Measurements from ENCODE around the gene CAST. TPM values are rescaled to one million over a fixed set of nuclear protein-coding genes. Genes with fewer than 3 reads are reported as not detected.

The CAST gene
- total and polyA plus RNA-seq, 2 donors from 2014 or later = 83.2 to 282 TPM

GRCh38 chr5:96648023-96648422 lies 14.2 kb upstream of the CAST start:
- Histone ChIP-seq H3K27ac (ENCODE audit: low read depth in 2 of 2, low read length in 2 of 2) (no peak overlapping the region), H3K36me3 (ENCODE audit: control insufficient read depth in 2 of 3, insufficient read depth in 3 of 3, low read length in 3 of 3) (no peaks in the 10 kb centered on the region), H3K4me3 (ENCODE audit: low read length in 3 of 3) (no peak overlapping the region), H3K27me3 (ENCODE audit: control insufficient read depth, insufficient read depth, low read length) (no peaks in the 10 kb centered on the region), H3K9ac (ENCODE audit: low read length in 3 of 3) (no peak overlapping the region), H3K4me1 (ENCODE audit: control insufficient read depth in 2 of 3, insufficient read depth in 2 of 3, low read depth in 1 of 3, low read length in 3 of 3) (peaks cover 0 to 3% (median 2%) of the 10 kb centered on the region in 3 donors), H3K9me3 (ENCODE audit: control insufficient read depth in 2 of 3, insufficient read depth in 1 of 3, low read length in 3 of 3) (no peaks in the 10 kb centered on the region)
- intact Hi-C loops (cut with DNase I) = no loop called here
- no peak for DNase-seq
- no peak for FAIRE-seq
- no peak for TF ChIP-seq CTCF (IDR thresholded peaks at IDR 0.05; ENCODE audit: borderline replicate concordance, extremely low read depth, insufficient read depth)

GRCh38 chr5:96648593-96648992 lies 13.6 kb upstream of the CAST start:
- DNase-seq (peak in 1 of 5 donors; percentile 41), FAIRE-seq (no peak)
- Histone ChIP-seq H3K27me3 (ENCODE audit: control insufficient read depth, insufficient read depth, low read length) (no peaks in the 10 kb centered on the region), H3K36me3 (ENCODE audit: control insufficient read depth in 2 of 3, insufficient read depth in 3 of 3, low read length in 3 of 3) (no peaks in the 10 kb centered on the region), H3K4me3 (ENCODE audit: low read length in 3 of 3) (no peak overlapping the region), H3K4me1 (ENCODE audit: control insufficient read depth in 2 of 3, insufficient read depth in 2 of 3, low read depth in 1 of 3, low read length in 3 of 3) (peaks cover 0 to 3% (median 2%) of the 10 kb centered on the region in 3 donors), H3K9me3 (ENCODE audit: control insufficient read depth in 2 of 3, insufficient read depth in 1 of 3, low read length in 3 of 3) (no peaks in the 10 kb centered on the region), H3K27ac (ENCODE audit: low read depth in 2 of 2, low read length in 2 of 2) (no peak overlapping the region), H3K9ac (ENCODE audit: low read length in 3 of 3) (no peak overlapping the region)
- TF ChIP-seq CTCF (IDR thresholded peaks at IDR 0.05; ENCODE audit: borderline replicate concordance, extremely low read depth, insufficient read depth) = no peak
- intact Hi-C loops (cut with DNase I) = no loop called here

- TF ChIP-seq CTCF (IDR thresholded peaks at IDR 0.05; ENCODE audit: borderline replicate concordance, extremely low read depth, insufficient read depth) = no peak
- no peak overlapping the region for H3K9ac ChIP-seq (ENCODE audit: low read length in 3 of 3)
- no peaks in the 10 kb centered on the region for H3K36me3 ChIP-seq (ENCODE audit: control insufficient read depth in 2 of 3, insufficient read depth in 3 of 3, low read length in 3 of 3)
- no peak overlapping the region for H3K4me3 ChIP-seq (ENCODE audit: low read length in 3 of 3)
- H3K27ac ChIP-seq (ENCODE audit: low read depth in 2 of 2, low read length in 2 of 2) = no peak overlapping the region
- intact Hi-C loops (cut with DNase I) = no loop called here
- no peaks in the 10 kb centered on the region for H3K9me3 ChIP-seq (ENCODE audit: control insufficient read depth in 2 of 3, insufficient read depth in 1 of 3, low read length in 3 of 3)
- FAIRE-seq (no peak), DNase-seq (peak in 1 of 5 donors; percentile 27)
- H3K27me3 ChIP-seq (ENCODE audit: control insufficient read depth, insufficient read depth, low read length) = no peaks in the 10 kb centered on the region
- peaks cover 0 to 3% (median 2%) of the 10 kb centered on the region in 3 donors for H3K4me1 ChIP-seq (ENCODE audit: control insufficient read depth in 2 of 3, insufficient read depth in 2 of 3, low read depth in 1 of 3, low read length in 3 of 3)
These were observed 12.9 kb upstream of the CAST start for GRCh38 chr5:96649251-96649662.
